ENCODE data around the gene G3BP1. TPM values are rescaled to one million over a fixed set of nuclear protein-coding genes. Genes with fewer than 3 reads are reported as not detected.

The G3BP1 gene
- total and polyA plus RNA-seq, 2 of the 13 experiments (the other 11 are each of a cell fraction or from before 2014, with no cell fraction given): 36.7 to 320 TPM

DNA sequence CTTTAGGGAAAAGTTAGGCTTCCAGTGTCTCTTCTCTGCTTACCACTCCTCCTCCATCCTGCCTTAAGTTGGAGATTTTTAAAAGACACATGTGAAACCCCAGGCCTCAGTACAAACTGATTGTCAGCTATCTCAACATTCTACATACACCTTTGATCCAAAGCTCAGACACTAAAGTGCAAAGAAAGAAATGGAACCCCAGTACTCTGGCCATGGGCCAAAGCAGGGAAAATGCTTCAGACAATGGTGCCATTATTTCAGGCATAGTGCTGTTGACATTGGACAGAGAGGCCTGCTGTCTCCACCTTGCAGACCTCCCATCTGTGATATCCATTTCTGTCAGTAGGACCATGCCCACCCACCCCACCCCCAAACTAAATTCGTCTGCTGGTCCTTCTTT, 49.1 kb downstream of the G3BP1 start (continued):
- TF ChIP-seq ZBTB20 (CRISPR knock-in tag; IDR thresholded peaks at IDR 0.05; ENCODE audit: borderline replicate concordance, low read depth) (peak; percentile 76; the same call in 1 of the 2 replicates), PITX1 (CRISPR knock-in tag; IDR thresholded peaks at IDR 0.05) (no peak)

DNA sequence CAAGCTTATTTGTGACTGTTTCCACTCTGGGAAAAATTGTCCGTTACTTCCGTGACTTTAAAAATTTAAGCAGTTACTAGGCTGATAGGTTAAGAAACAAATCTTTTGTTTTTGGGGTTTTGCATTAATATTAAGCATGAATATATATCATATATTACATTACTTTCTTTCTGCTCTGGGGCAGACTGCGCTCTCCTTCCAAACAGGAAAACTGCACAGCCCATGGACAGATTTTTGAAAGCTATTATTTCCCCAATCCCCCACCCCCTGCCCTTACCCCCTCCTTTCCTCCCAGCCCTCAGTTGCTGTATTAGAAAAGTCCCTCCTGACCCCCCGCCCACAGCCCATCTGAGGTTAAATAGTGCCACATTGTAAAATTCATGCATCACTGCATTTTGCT, 50.4 kb downstream of the G3BP1 start:
- Histone ChIP-seq H3K4me2 (ENCODE audit: low read depth, low read length) (no peak overlapping the region), H4K20me1 (ENCODE audit: insufficient read depth, low read length) (no peaks in the 10 kb centered on the region), H3K79me2 (ENCODE audit: insufficient read depth, low read length) (peaks cover 2% of the 10 kb centered on the region), H3K27me3 (ENCODE audit: control insufficient read depth in 1 of 2, insufficient read depth in 2 of 2, low read length in 2 of 2) (no peaks in the 10 kb centered on the region), H3K9ac (ENCODE audit: insufficient read depth, low read depth, low read length) (no peak overlapping the region), H3K36me3 (replicated peaks in 1 of 2; ENCODE audit: control insufficient read depth in 1 of 2, insufficient read depth in 2 of 2, low read length in 2 of 2) (no peaks in the 10 kb centered on the region; a peak in 2 of 5 replicates), H3K27ac (ENCODE audit: extremely low read length, insufficient read depth, low read length) (no peak overlapping the region), H3K4me1 (ENCODE audit: insufficient read depth, low read length) (peaks cover 46% of the 10 kb centered on the region), H3K9me3 (ENCODE audit: low read length) (no peaks in the 10 kb centered on the region), H3K4me3 (replicated peaks in 1 of 3; ENCODE audit: insufficient read depth in 1 of 3, low read depth in 2 of 3, low read length in 3 of 3) (no peak overlapping the region), H2AFZ (ENCODE audit: low read length) (no peak overlapping the region)
- ChIA-PET CTCF (ENCODE audit: low intra/inter-chr PET ratio, low total read pairs) (no interaction called here), POLR2A (no interaction called here)
- in situ Hi-C loops (cut with HindIII; ENCODE audit: extremely low pct_ligation_motif_present, low pct_unique_long_range_greater_than_20kb): no loop called here
- TF ChIP-seq HNRNPK (IDR thresholded peaks at IDR 0.05; ENCODE audit: low read depth, low read length, poor library complexity, severe bottlenecking): peak; percentile 92
- no peak for TF ChIP-seq ZNF784 (CRISPR knock-in tag; IDR thresholded peaks at IDR 0.05; ENCODE audit: borderline replicate concordance)
- no peak for TF ChIP-seq HOXA5 (CRISPR knock-in tag; IDR thresholded peaks at IDR 0.05)
- FAIRE-seq (no peak), DNase-seq (ENCODE audit: low spot score) (no peak), ATAC-seq (no peak)
- 98% methylated on average over 4 of the region's 4 CpGs for WGBS (ENCODE audit: low lambda C conversion rate)
- no TSS peak for BruUV-seq (replicated peaks)
- intact Hi-C loops (cut with micrococcal nuclease; ENCODE audit: unreplicated experiment): no loop called here

DNA sequence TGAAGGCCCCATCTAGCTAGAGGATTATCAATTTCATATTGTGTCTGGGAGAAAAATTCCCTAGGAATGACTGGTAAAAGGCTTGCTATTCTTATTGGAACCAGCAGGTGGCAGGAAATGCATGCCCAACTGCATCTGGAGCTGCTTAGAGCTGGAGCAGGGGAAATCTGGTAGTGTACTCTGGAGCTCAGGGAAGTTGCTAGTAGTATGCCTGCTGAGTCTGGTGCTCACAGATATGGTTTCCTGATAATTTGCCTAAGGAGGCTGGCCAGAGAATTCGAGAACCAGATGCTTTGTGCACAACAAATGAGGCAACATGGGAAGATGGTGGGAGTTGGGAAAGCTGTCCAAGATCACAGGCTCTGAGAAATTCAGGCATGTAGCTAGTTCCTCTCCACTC, 53.7 kb downstream of the G3BP1 start:
- peak; percentile 64 for DNase-seq (ENCODE audit: low spot score)
- TF ChIP-seq, protein P1, sequence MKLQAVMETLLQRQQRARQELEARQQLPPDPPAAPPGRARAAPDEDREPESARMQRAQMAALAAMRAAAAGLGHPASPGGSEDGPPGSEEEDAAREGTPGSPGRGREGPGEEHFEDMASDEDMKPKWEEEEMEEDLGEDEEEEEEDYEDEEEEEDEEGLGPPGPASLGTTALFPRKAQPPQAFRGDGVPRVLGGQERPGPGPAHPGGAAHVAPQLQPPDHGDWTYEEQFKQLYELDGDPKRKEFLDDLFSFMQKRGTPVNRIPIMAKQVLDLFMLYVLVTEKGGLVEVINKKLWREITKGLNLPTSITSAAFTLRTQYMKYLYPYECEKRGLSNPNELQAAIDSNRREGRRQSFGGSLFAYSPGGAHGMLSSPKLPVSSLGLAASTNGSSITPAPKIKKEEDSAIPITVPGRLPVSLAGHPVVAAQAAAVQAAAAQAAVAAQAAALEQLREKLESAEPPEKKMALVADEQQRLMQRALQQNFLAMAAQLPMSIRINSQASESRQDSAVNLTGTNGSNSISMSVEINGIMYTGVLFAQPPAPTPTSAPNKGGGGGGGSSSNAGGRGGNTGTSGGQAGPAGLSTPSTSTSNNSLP (IDR thresholded peaks at IDR 0.05; ENCODE audit: low read depth, low read length): peak; percentile 36; the same call in 1 of the 2 replicates
- peak; percentile 80 for TF ChIP-seq RAD21 (CRISPR knock-in tag; IDR thresholded peaks at IDR 0.05)
- 0 out of 2 replicates have a peak, but pooled peaks have one; percentile 25 for TF ChIP-seq MIXL1 (CRISPR knock-in tag; IDR thresholded peaks at IDR 0.05)
- TF ChIP-seq KAT8 (CRISPR knock-in tag; IDR thresholded peaks at IDR 0.05): 0 out of 2 replicates have a peak, but pooled peaks have one; percentile 27
- no peak for TF ChIP-seq ZKSCAN1 (IDR thresholded peaks at IDR 0.05; ENCODE audit: low read length)
- peak; percentile 47 for TF ChIP-seq RBM22 (optimal IDR thresholded peaks at IDR 0.05; ENCODE audit: low read length)
- TF ChIP-seq ZNF331 (CRISPR knock-in tag; IDR thresholded peaks at IDR 0.05): 0 out of 2 replicates have a peak, but pooled peaks have one; percentile 18
- TF ChIP-seq ZFYVE20 (CRISPR knock-in tag; IDR thresholded peaks at IDR 0.05; ENCODE audit: borderline replicate concordance, low read depth): no peak

More for the DNA sequence above, 53.7 kb downstream of the G3BP1 start:
- BruUV-seq (replicated peaks): no TSS peak
- Histone ChIP-seq H4K20me1 (ENCODE audit: insufficient read depth, low read length) (no peaks in the 10 kb centered on the region), H3K4me1 (ENCODE audit: insufficient read depth, low read length) (peaks cover 16% of the 10 kb centered on the region), H3K79me2 (ENCODE audit: insufficient read depth, low read length) (peaks cover 2% of the 10 kb centered on the region), H3K9me3 (ENCODE audit: low read length) (no peaks in the 10 kb centered on the region; the same call in 1 of the 2 replicates), H2AFZ (ENCODE audit: low read length) (no peak overlapping the region), H3K27me3 (ENCODE audit: control insufficient read depth in 1 of 2, insufficient read depth in 2 of 2, low read length in 2 of 2) (no peaks in the 10 kb centered on the region), H3K36me3 (replicated peaks in 1 of 2; ENCODE audit: control insufficient read depth in 1 of 2, insufficient read depth in 2 of 2, low read length in 2 of 2) (peaks cover 0 to 1% of the 10 kb centered on the region in 2 experiments; a peak in 3 of 5 replicates), H3K27ac (ENCODE audit: extremely low read length, insufficient read depth, low read length) (no peak overlapping the region), H3K4me3 (replicated peaks in 1 of 3; ENCODE audit: insufficient read depth in 1 of 3, low read depth in 2 of 3, low read length in 3 of 3) (no peak overlapping the region), H3K9ac (ENCODE audit: insufficient read depth, low read depth, low read length) (no peak overlapping the region), H3K4me2 (ENCODE audit: low read depth, low read length) (no peak overlapping the region)
- 10% methylated on average over 1 of the region's 1 CpG for WGBS (ENCODE audit: low lambda C conversion rate)
- peak; percentile 66 for FAIRE-seq
- POLR2A ChIA-PET: interaction anchor here (1.4 kb wide), 1 partner anchor 54 kb away, joined by 7 read pairs; the partner anchor contains the start of gene G3BP1
- in situ Hi-C loops (cut with HindIII; ENCODE audit: extremely low pct_ligation_motif_present, low pct_unique_long_range_greater_than_20kb): loop anchor here (5.0 to 25.0 kb wide), 2 partner anchors 317 to 687 kb away; no protein-coding TSS in a partner anchor
- CTCF ChIA-PET (ENCODE audit: low intra/inter-chr PET ratio, low total read pairs): interaction anchor here (1.1 to 4.1 kb wide), 3 partner anchors 317 to 680 kb away, joined by 3 to 36 read pairs (median 3); no protein-coding TSS in a partner anchor
- intact Hi-C loops (cut with micrococcal nuclease; ENCODE audit: unreplicated experiment): loop anchor here (1.0 to 5.0 kb wide), 3 partner anchors 318 to 637 kb away; no protein-coding TSS in a partner anchor
- peak; percentile 61 for ATAC-seq

Measured in HepG2 (cell line).